IPS-18a (cell line): ENCODE data around the gene ERGIC3.
"Not testable (repeated sequence)": the region's sequence is repeated elsewhere in the genome, so short reads cannot be mapped to it uniquely, and the experiment has no call there.

Experiments used
- H3K27ac ChIP-seq: one replicate; pipeline ENCODE4 v1.5.1; 2013; ENCODE audit warnings: low read length
- H3K27me3 ChIP-seq: one replicate; pipeline ENCODE4 v1.6.1; 2013; ENCODE audit warnings: mild to moderate bottlenecking, low read length; ENCODE audit not compliant: control insufficient read depth, insufficient read depth
- H3K36me3 ChIP-seq: one replicate; pipeline ENCODE4 v1.6.1; 2013; ENCODE audit warnings: low read depth, low read length; ENCODE audit not compliant: control insufficient read depth
- H3K4me1 ChIP-seq: one replicate; pipeline ENCODE4 v1.6.1; 2013; ENCODE audit warnings: low read depth, low read length; ENCODE audit not compliant: control insufficient read depth
- H3K4me3 ChIP-seq: one replicate; pipeline ENCODE4 v1.5.1; 2013; ENCODE audit warnings: low read length
- H3K9ac ChIP-seq: one replicate; pipeline ENCODE4 v1.6.1; 2013; ENCODE audit warnings: mild to moderate bottlenecking, low read length, moderate library complexity
- H3K9me3 ChIP-seq: one replicate; pipeline ENCODE4 v1.6.1; 2013; ENCODE audit warnings: low read depth, low read length; ENCODE audit not compliant: control insufficient read depth

ERGIC3 gene

GRCh38 chr20:35506872-35507638 lies 34.8 kb upstream of the ERGIC3 start:
- no peaks in the 10 kb centered on the region for H3K4me1 ChIP-seq
- no peaks in the 10 kb centered on the region for H3K27me3 ChIP-seq
- peaks cover 55% of the 10 kb centered on the region for H3K36me3 ChIP-seq
- no peak overlapping the region for H3K9ac ChIP-seq
- no peaks in the 10 kb centered on the region for H3K9me3 ChIP-seq
- H3K4me3 ChIP-seq: no peak overlapping the region
- H3K27ac ChIP-seq: no peak overlapping the region

- Histone ChIP-seq H3K4me3 (no peak overlapping the region), H3K27ac (no peak overlapping the region), H3K4me1 (no peaks in the 10 kb centered on the region), H3K36me3 (peaks cover 44% of the 10 kb centered on the region), H3K9ac (no peak overlapping the region), H3K9me3 (no peaks in the 10 kb centered on the region), H3K27me3 (no peaks in the 10 kb centered on the region)
Observed at GRCh38 chr20:35508493-35509218, 33.2 kb upstream of the ERGIC3 start.

GRCh38 chr20:35510951-35511735 lies 30.7 kb upstream of the ERGIC3 start:
- no peaks in the 10 kb centered on the region for H3K27me3 ChIP-seq
- H3K9me3 ChIP-seq: no peaks in the 10 kb centered on the region
- H3K36me3 ChIP-seq: peaks cover 44% of the 10 kb centered on the region
- no peaks in the 10 kb centered on the region for H3K4me1 ChIP-seq
- H3K4me3 ChIP-seq: no peak overlapping the region
- no peak overlapping the region for H3K27ac ChIP-seq
- H3K9ac ChIP-seq: no peak overlapping the region

- H3K36me3 ChIP-seq: peaks cover 40% of the 10 kb centered on the region
- no peak overlapping the region for H3K27ac ChIP-seq
- H3K4me3 ChIP-seq: no peak overlapping the region
- no peak overlapping the region for H3K9ac ChIP-seq
- H3K9me3 ChIP-seq: no peaks in the 10 kb centered on the region
- H3K4me1 ChIP-seq: no peaks in the 10 kb centered on the region
- no peaks in the 10 kb centered on the region for H3K27me3 ChIP-seq
Observed at GRCh38 chr20:35511814-35512420, 30.0 kb upstream of the ERGIC3 start.

- Histone ChIP-seq H3K9ac (no peak overlapping the region), H3K4me3 (no peak overlapping the region), H3K4me1 (no peaks in the 10 kb centered on the region), H3K36me3 (peaks cover 30% of the 10 kb centered on the region), H3K27ac (no peak overlapping the region), H3K27me3 (no peaks in the 10 kb centered on the region), H3K9me3 (no peaks in the 10 kb centered on the region)
Observed at GRCh38 chr20:35514371-35514932, 27.4 kb upstream of the ERGIC3 start.

- no peak overlapping the region for H3K9ac ChIP-seq
- no peak overlapping the region for H3K4me3 ChIP-seq
- H3K4me1 ChIP-seq: no peaks in the 10 kb centered on the region
- H3K27me3 ChIP-seq: no peaks in the 10 kb centered on the region
- H3K36me3 ChIP-seq: peaks cover 25% of the 10 kb centered on the region
- H3K9me3 ChIP-seq: no peaks in the 10 kb centered on the region
- no peak overlapping the region for H3K27ac ChIP-seq
Observed at GRCh38 chr20:35515341-35515740, 26.5 kb upstream of the ERGIC3 start.

- H3K9me3 ChIP-seq: no peaks in the 10 kb centered on the region
- H3K4me1 ChIP-seq: no peaks in the 10 kb centered on the region
- no peak overlapping the region for H3K27ac ChIP-seq
- H3K9ac ChIP-seq: no peak overlapping the region
- H3K36me3 ChIP-seq: peaks cover 19% of the 10 kb centered on the region
- no peaks in the 10 kb centered on the region for H3K27me3 ChIP-seq
- H3K4me3 ChIP-seq: no peak overlapping the region
Observed at GRCh38 chr20:35515949-35516645, 25.8 kb upstream of the ERGIC3 start.

GRCh38 chr20:35517125-35517524 lies 24.8 kb upstream of the ERGIC3 start:
- Histone ChIP-seq H3K27ac (no peak overlapping the region), H3K4me1 (no peaks in the 10 kb centered on the region), H3K27me3 (no peaks in the 10 kb centered on the region), H3K9ac (no peak overlapping the region), H3K9me3 (no peaks in the 10 kb centered on the region), H3K4me3 (no peak overlapping the region), H3K36me3 (peaks cover 8% of the 10 kb centered on the region)

- not testable (repeated sequence) for H3K27me3 ChIP-seq, H3K9ac ChIP-seq, H3K4me3 ChIP-seq, H3K27ac ChIP-seq, H3K9me3 ChIP-seq, H3K4me1 ChIP-seq, H3K36me3 ChIP-seq
Observed at GRCh38 chr20:35517767-35518166, 24.1 kb upstream of the ERGIC3 start.

GRCh38 chr20:35518955-35519354 lies 22.9 kb upstream of the ERGIC3 start:
- Histone ChIP-seq H3K36me3 (peaks cover under 1% of the 10 kb centered on the region), H3K4me3 (no peak overlapping the region), H3K4me1 (no peaks in the 10 kb centered on the region), H3K27ac (no peak overlapping the region), H3K9me3 (no peaks in the 10 kb centered on the region), H3K27me3 (no peaks in the 10 kb centered on the region), H3K9ac (no peak overlapping the region)
